Measurements from ENCODE around the gene ABLIM1.

DNA sequence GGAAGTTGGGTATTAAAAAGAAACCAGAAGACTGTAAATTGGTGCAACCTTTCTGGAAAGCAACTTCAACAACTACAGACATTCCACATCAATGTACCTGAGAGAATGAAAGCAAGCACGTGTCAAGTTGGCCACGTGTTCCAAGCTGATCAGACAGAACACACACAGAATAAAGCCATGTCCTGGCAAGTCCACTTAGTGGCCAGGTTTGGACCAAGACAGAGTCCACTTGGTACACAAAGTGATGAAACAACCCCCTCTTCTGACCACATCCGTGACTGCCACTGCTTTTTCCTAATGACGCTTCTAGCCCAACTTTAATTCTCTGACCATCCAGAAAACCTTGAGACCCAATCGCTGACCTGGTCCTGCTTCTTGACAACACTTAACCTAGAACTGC, 109.4 kb downstream of the ABLIM1 start:
- no peak for TF ChIP-seq POLR2A (IDR thresholded peaks at IDR 0.05)
- TF ChIP-seq CTCF (IDR thresholded peaks at IDR 0.05), result peak; percentile 30 to 46 (median 44)
